B cell (primary cell): ENCODE measurements around the gene PHIP.

Experiments
- EZH2 ChIP-seq: IDR thresholded peaks from 2 replicates; pipeline ENCODE4 v1.6.1; 2012; ENCODE audit warnings: borderline replicate concordance, low read depth, mild to moderate bottlenecking, moderate library complexity, low read length; ENCODE audit not compliant: insufficient read depth, poor library complexity, severe bottlenecking
- TF ChIP-seq, protein P1 (sequence below): fragments of 200-600 bp; IDR thresholded peaks from one replicate; pipeline ENCODE4 v1.8.0; 2022; ENCODE audit warnings: antibody characterized with exemption, mild to moderate bottlenecking

DNA sequence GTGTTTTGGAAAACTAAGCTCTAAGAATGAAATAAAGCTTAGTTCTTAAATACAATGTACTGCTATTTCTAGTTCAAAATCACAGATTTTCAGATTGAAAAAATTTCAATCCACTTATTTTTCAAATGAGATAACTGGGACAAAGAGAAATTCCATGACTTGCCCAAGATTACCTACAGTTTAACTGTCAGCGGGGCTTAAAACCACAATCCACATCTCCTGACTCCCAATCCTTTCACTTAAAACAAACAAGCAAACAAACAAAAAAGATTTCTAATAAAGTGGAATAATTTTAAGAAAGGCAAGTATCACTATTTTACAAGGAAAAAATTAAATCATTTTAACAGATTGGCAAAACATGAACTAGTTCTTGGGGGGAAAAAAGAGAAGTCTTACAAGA is 4.2 kb downstream of the PHIP start:
- no peak for TF ChIP-seq EZH2
- TF ChIP-seq, protein P1, sequence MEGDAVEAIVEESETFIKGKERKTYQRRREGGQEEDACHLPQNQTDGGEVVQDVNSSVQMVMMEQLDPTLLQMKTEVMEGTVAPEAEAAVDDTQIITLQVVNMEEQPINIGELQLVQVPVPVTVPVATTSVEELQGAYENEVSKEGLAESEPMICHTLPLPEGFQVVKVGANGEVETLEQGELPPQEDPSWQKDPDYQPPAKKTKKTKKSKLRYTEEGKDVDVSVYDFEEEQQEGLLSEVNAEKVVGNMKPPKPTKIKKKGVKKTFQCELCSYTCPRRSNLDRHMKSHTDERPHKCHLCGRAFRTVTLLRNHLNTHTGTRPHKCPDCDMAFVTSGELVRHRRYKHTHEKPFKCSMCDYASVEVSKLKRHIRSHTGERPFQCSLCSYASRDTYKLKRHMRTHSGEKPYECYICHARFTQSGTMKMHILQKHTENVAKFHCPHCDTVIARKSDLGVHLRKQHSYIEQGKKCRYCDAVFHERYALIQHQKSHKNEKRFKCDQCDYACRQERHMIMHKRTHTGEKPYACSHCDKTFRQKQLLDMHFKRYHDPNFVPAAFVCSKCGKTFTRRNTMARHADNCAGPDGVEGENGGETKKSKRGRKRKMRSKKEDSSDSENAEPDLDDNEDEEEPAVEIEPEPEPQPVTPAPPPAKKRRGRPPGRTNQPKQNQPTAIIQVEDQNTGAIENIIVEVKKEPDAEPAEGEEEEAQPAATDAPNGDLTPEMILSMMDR: no peak
